ENCODE results near the gene PAN3.

- TF ChIP-seq CTCF (conservative IDR thresholded peaks at IDR 0.05 in 1 of 2, IDR thresholded peaks at IDR 0.05 in 1 of 2; ENCODE audit: extremely low read depth in 1 of 2, insufficient read depth in 1 of 2, low read depth in 1 of 2, low read length in 2 of 2) = no peak
- TF ChIP-seq EZH2 (IDR thresholded peaks at IDR 0.05; ENCODE audit: borderline replicate concordance, low read length) = no peak
Observed at GRCh38 chr13:28283600-28283999, 145.3 kb downstream of the PAN3 start.

All from mammary epithelial cell (primary cell).